Measurements from ENCODE around the gene MFRP. TPM values are rescaled to one million over a fixed set of nuclear protein-coding genes. Genes with fewer than 3 reads are reported as not detected.

The MFRP gene
- total RNA-seq: under 0.01 TPM in 1 of 2 replicates, not detected in the other

DNA sequence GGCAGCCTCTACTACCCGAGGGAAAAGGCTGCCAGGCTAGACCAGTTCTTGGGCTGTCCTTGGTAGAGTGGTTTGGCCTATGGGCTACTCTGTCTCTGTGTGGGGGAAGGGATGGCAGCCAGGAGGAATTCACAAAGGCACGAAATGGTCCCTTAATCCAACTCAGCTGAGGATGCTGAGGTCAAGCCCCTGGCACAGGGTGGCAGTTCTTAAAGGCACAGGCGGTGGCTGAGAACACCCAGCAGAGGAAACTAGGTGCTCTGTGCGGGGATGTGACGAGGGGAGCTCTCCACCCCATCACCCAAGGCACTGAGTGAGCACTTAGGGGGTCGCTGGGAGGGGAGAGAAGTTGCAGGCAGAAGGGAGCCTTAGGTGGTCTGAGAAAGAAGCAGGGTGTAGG lies at the start of gene MFRP:
Gene MFRP, minus strand, starts transcription at position 101 of the 400 bp plus-strand sequence. CDS start 192 bp downstream, outside the sequence.

DNA sequence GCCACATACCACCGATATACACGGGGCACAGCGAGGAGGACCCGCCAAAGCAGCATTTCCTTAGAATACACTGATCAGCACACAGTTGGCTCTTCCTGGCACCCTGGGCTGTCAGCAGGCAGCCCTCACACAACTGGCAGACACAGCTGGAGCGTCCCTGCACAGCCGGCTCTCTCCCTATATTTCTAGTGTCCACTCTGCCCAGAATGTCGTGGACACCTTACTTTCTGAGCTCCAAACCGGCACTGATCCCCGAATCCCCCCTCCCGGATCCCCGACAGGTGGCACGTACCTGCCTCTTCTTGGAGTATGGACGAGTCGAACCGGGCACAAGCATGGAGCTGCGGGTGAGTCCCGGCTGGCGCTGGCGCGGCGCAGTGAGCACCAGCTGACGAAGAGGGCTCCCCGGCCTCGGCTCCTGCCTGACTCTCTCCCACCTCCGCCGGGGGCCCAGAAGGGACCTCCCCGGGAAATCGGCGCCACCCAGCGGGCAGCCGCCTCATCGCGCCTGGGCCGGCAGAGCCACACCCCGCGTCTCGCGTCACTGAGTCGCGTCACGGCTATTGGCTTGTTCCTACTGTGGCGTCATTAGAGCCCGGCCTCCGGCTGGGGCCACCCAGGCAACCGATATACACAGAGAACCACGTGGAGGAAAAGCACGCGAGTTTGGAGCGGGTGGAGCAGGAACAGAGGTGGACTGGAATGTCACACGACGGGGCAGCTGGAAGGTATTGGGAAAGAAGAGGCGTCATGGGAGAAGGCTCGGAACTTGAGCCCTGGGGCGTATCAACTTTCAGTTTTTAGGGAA lies 34.9 kb upstream of the MFRP start, which contains the start of gene USP2:
Gene USP2, minus strand, starts transcription at position 510 of the 808 bp plus-strand sequence. CDS start 8,210 bp downstream, outside the sequence.

DNA sequence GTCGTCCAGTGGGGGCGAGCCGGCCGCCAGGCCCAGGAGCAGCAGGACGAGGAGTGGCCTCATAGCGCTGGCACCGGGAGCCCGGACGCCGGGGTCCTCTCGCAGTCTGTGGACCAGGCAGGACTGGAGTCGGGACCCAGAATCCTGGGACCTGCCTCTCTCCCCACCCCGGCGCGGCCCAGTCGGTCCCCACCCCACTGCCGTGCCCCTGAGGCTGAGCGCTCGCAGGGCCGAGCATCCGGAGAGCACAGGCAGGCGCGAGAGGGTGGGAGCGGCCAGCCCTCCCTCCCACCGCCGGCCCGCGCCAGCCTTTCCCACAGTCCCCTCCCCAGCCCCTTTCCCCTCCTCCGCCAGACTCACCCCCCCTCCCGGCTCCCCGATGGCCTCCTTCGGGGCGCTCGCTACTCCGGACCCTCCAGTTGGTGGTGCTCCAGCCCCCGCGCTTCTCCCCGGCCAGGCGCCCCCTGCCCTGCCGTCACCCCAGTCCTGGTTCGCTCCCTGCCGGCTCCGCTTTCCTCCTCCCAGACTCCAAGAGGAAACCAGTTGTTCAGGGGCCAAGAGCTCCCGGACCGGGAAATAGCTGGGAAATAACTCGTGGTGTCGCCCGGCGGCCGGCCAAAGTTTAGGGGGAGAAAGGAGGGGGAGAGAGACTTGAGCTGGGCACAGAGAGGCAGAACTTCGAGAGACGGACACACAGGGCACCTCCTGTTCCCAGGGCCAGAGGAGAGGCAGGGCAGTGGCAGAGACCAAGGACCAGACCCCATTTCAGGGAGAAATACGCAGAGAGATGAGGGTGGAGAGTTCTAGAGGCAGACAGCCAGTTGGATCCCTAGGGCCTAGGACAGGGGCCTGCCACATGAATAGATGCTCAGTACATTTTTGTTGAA lies 5.9 kb downstream of the MFRP start, which contains the start of gene C1QTNF5:
Gene C1QTNF5, minus strand, starts transcription at position 549 of the 887 bp plus-strand sequence. Its CDS starts 486 bp downstream, at position 63.

DNA sequence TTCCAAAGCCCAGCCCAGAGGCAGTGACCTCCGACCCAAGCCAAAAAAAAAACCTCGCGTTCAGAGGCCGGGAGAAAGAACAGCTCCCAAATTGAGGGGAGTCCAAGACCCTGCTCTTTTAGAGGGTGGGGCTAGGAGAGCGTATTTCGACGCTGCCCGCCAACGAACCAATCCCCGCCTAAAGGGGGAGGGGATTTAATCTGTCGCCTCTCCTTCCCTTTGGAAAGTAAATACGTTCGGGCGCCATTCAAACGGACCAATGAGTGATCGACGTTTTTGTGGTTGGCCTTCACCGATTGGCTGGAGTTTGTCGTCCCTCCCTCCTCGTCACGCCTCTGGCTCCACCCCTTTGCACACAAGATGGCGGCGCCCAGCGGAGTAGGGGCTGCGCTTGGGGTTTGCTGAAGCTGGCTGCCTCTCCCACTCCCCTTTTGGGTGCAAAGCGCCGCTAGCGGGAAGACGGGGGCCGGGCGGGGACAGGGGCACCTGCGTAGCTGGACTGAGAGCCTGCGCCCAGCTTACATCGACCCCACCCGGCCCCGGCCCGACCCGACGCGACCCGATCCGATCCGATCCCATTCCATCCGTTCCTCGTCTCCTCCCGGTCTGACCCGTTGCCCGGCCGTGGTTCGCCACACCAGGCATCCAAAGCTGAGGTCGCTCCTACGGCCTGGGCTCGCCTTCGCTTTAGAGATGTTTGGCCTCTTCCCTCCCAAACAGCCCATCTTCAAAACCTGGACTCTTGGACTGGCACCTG lies 12.2 kb downstream of the MFRP start, which contains the start of gene RNF26:
Gene RNF26, plus strand, starts transcription at position 354 of the 757 bp plus-strand sequence. CDS start 596 bp downstream, outside the sequence.

DNA sequence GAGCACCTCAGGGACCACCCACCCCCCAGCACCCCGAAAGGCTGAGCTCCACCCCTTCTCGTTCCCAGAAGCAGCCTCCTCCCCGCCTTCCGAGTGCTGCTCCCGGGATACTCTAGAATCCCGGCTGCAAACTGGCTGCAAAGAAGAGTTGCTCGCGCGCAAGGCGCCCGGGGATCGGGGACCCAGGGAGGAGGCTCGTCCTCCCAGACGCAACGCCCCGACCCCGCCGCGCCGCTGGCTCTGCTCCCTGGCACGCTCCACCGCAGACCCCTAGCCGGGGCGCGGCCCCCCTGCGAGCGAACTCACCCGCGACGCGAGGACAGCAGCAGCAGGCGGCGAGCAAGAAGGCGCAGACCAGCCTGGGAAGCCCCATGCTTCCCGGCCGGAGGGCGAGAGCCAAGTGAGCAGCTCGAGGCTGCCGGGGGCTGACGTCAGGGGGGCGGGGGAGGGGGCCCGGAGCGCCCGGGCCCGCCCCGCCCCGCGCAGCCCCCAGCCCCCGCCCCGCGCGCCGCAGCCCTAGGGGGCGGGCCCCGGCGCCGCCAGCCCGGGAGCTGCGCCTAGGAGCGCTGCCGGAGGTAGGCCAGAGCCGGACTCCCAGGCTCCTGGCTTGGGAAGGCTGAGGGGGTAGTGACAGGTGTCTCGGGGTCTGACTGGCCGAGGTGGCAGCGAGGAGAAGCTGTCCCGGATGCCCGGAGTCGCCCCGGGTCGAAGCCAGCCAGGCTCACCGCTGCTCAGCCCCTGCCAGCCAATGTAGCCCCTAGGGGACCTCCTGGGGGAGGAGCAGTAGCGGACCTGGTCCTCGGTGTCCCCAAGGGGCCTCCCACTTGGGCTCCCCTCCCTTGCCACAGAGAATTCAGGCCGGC lies 29.5 kb downstream of the MFRP start, which contains the start of gene MCAM:
Gene MCAM, minus strand, starts transcription at position 402 of the 863 bp plus-strand sequence. Its CDS starts 29 bp downstream, at position 373.

Other genes starting within 250 kb of the MFRP start
- gene DPAGT1, start 244.9 kb downstream of the MFRP start, total RNA-seq: 12.7 and 13.8 TPM in 2 replicates
- gene C2CD2L, start 239.4 kb downstream of the MFRP start, total RNA-seq: 2.4 and 3.6 TPM in 2 replicates
- gene HINFP, start 225.1 kb downstream of the MFRP start, total RNA-seq: 13.4 and 14.2 TPM in 2 replicates
- under 0.01 TPM in 2 replicates for gene ABCG4, start 197.7 kb downstream of the MFRP start, total RNA-seq
- gene NLRX1, start 178.0 kb downstream of the MFRP start, total RNA-seq: 9.5 and 11.1 TPM in 2 replicates
- gene NHERF4, start 161.2 kb downstream of the MFRP start, total RNA-seq: 0.17 TPM in 1 of 2 replicates, not detected in the other
- 8.1 and 8.8 TPM in 2 replicates for gene CBL, start 140.4 kb downstream of the MFRP start, total RNA-seq
- gene MCAM, start 29.6 kb downstream of the MFRP start, total RNA-seq: 17.2 and 35.5 TPM in 2 replicates
- gene RNF26, start 12.2 kb downstream of the MFRP start, total RNA-seq: 2.1 and 2.3 TPM in 2 replicates
- 80.2 and 89.1 TPM in 2 replicates for gene C1QTNF5, start 5.8 kb downstream of the MFRP start, total RNA-seq
- under 0.01 and 0.26 TPM in 2 replicates for gene USP2, start 35.0 kb upstream of the MFRP start, total RNA-seq
- 1.5 and 3.7 TPM in 2 replicates for gene THY1, start 76.5 kb upstream of the MFRP start, total RNA-seq

Measured in dermis lymphatic vessel endothelial cell (primary cell).